Mesenchymal stem cell (in vitro differentiated cells and primary cell): ENCODE results near the gene OPTC.
A peak's percentile ranks its signal among the peaks of the same experiment; 100 is the strongest.

Experiments
- DNase-seq: peaks from one replicate; pipeline ENCODE4 v3.0.0-alpha.2; 2013
- H2AFZ ChIP-seq: one replicate; pipeline ENCODE4 v1.6.1; 2013; ENCODE audit warnings: low read depth, mild to moderate bottlenecking, control low read depth, inconsistent platforms, low read length, moderate library complexity
- H2AK5ac ChIP-seq: 2 replicates; pipeline ENCODE4 v1.6.1; 2013; ENCODE audit warnings: low read length, moderate library complexity, mild to moderate bottlenecking, inconsistent platforms; ENCODE audit not compliant: severe bottlenecking
- H2BK120ac ChIP-seq: one replicate; pipeline ENCODE4 v1.6.1; 2013; ENCODE audit warnings: low read depth, mild to moderate bottlenecking, inconsistent platforms, low read length, moderate library complexity
- H2BK12ac ChIP-seq, 2 experiments: one replicate each; pipeline ENCODE4 v1.6.1; 2013; ENCODE audit warnings: inconsistent platforms in 2 of 2, low read length in 2 of 2, mild to moderate bottlenecking in 2 of 2, moderate library complexity in 2 of 2, control low read depth in 1 of 2
- H2BK15ac ChIP-seq: one replicate; pipeline ENCODE4 v1.6.1; 2013; ENCODE audit warnings: mild to moderate bottlenecking, low read depth, inconsistent platforms; ENCODE audit not compliant: poor library complexity, severe bottlenecking
- H2BK5ac ChIP-seq: 2 replicates; pipeline ENCODE4 v1.6.1; 2013; ENCODE audit warnings: low read depth, mild to moderate bottlenecking, low read length, control low read depth, inconsistent platforms; ENCODE audit not compliant: poor library complexity, severe bottlenecking
- H3K14ac ChIP-seq, 2 experiments: one replicate each; pipeline ENCODE4 v1.6.1; 2013; ENCODE audit warnings: inconsistent platforms in 2 of 2, low read length in 2 of 2, control low read depth in 1 of 2, mild to moderate bottlenecking in 1 of 2, moderate library complexity in 1 of 2
- H3K18ac ChIP-seq, 2 experiments: one replicate each; pipeline ENCODE4 v1.6.1; 2013; ENCODE audit warnings: inconsistent platforms in 2 of 2, low read length in 2 of 2, control low read depth in 1 of 2, low read depth in 1 of 2, mild to moderate bottlenecking in 1 of 2
- H3K23ac ChIP-seq, 2 experiments: one replicate each; pipeline ENCODE4 v1.6.1; 2013; ENCODE audit warnings: inconsistent platforms in 2 of 2, low read length in 2 of 2, mild to moderate bottlenecking in 2 of 2, moderate library complexity in 2 of 2, control low read depth in 1 of 2
- H3K27ac ChIP-seq: 2 replicates; pipeline ENCODE4 v1.5.1; 2013; ENCODE audit warnings: mild to moderate bottlenecking, moderate library complexity, low read length, control low read depth, inconsistent platforms; ENCODE audit not compliant: poor library complexity, severe bottlenecking
- H3K27me3 ChIP-seq, 2 experiments: 2 replicates each; pipeline versions ENCODE4 v1.6.1 to v1.7.0; 2013; ENCODE audit warnings: low read length in 2 of 2, mild to moderate bottlenecking in 2 of 2, moderate library complexity in 2 of 2, control low read depth in 1 of 2, inconsistent platforms in 1 of 2; ENCODE audit not compliant: control insufficient read depth in 1 of 2, insufficient read depth in 1 of 2
- H3K36me3 ChIP-seq, 2 experiments: 2 replicates each; pipeline versions ENCODE4 v1.6.1 to v1.7.0; 2013; ENCODE audit warnings: low read length in 2 of 2, control low read depth in 1 of 2, inconsistent platforms in 1 of 2, low read depth in 1 of 2, mild to moderate bottlenecking in 1 of 2; ENCODE audit not compliant: insufficient read depth in 2 of 2, control insufficient read depth in 1 of 2
- H3K4ac ChIP-seq, 2 experiments: one replicate each; pipeline ENCODE4 v1.6.1; 2013; ENCODE audit warnings: inconsistent platforms in 2 of 2, low read length in 2 of 2, mild to moderate bottlenecking in 2 of 2, moderate library complexity in 2 of 2, control low read depth in 1 of 2, low read depth in 1 of 2
- H3K4me1 ChIP-seq: 2 replicates; pipeline ENCODE4 v1.6.1; 2013; ENCODE audit warnings: low read depth, low read length, control low read depth; ENCODE audit not compliant: control insufficient read depth, insufficient read depth
- H3K4me2 ChIP-seq: 2 replicates; pipeline ENCODE4 v1.6.1; 2013; ENCODE audit warnings: low read length, mild to moderate bottlenecking, inconsistent platforms; ENCODE audit not compliant: poor library complexity, severe bottlenecking
- H3K4me3 ChIP-seq, 2 experiments: 2 replicates each; pipeline versions ENCODE4 v1.5.1 to v1.7.0; 2013; ENCODE audit warnings: low read length in 2 of 2, mild to moderate bottlenecking in 2 of 2, control low read depth in 1 of 2, low read depth in 1 of 2; ENCODE audit not compliant: insufficient read depth in 1 of 2
- H3K79me1 ChIP-seq: replicated peaks from 2 replicates; pipeline ENCODE4 v1.6.1; 2013; ENCODE audit warnings: mild to moderate bottlenecking, control low read depth, low read length, inconsistent platforms; ENCODE audit not compliant: poor library complexity, severe bottlenecking
- H3K9ac ChIP-seq: 2 replicates; pipeline ENCODE4 v1.7.0; 2013; ENCODE audit warnings: mild to moderate bottlenecking, low read length, moderate library complexity
- H3K9me3 ChIP-seq: 2 replicates; pipeline ENCODE4 v1.7.0; 2013; ENCODE audit warnings: mild to moderate bottlenecking, low read length; ENCODE audit not compliant: control insufficient read depth
- H4K8ac ChIP-seq: one replicate; pipeline ENCODE4 v1.6.1; 2013; ENCODE audit warnings: inconsistent platforms, mild to moderate bottlenecking, low read length, moderate library complexity
- H4K91ac ChIP-seq: one replicate; pipeline ENCODE4 v1.6.1; 2013; ENCODE audit warnings: mild to moderate bottlenecking, low read length, inconsistent platforms
- WGBS: methylation state at CpG from one replicate; pipeline ENCODE4 v1.1.7; 2013; ENCODE audit warnings: mixed read lengths; 5-methylcytosine and 5-hydroxymethylcytosine counted together

OPTC gene

GRCh38 chr1:203467550-203467921, 26.4 kb upstream of the OPTC start:
- Histone ChIP-seq H3K4me2 (no peak overlapping the region), H3K36me3 (no peaks in the 10 kb centered on the region), H3K4me3 (no peak overlapping the region), H2BK12ac (no peak overlapping the region), H3K23ac (no peak overlapping the region), H2BK15ac (no peak overlapping the region), H3K27me3 (peaks cover 0 to 42% of the 10 kb centered on the region in 2 experiments), H4K8ac (no peak overlapping the region), H2AFZ (no peak overlapping the region), H3K79me1 (no peaks in the 10 kb centered on the region), H4K91ac (no peak overlapping the region), H3K4ac (no peak overlapping the region), H3K4me1 (peaks cover 19% of the 10 kb centered on the region), H2AK5ac (no peak overlapping the region), H3K18ac (no peak overlapping the region), H3K27ac (no peak overlapping the region), H3K14ac (no peak overlapping the region), H3K9me3 (no peaks in the 10 kb centered on the region), H2BK5ac (no peak overlapping the region), H3K9ac (peak overlapping the region; percentile 35), H2BK120ac (no peak overlapping the region)
- DNase-seq: no peak
- WGBS: 91% methylated on average over 9 of the region's 9 CpGs

- no peak overlapping the region for H3K23ac ChIP-seq
- WGBS: 97% methylated on average over 2 of the region's 2 CpGs
- no peak overlapping the region for H2AFZ ChIP-seq
- H4K91ac ChIP-seq: peak overlapping the region; percentile 23
- no peak overlapping the region for H2BK15ac ChIP-seq
- no peak overlapping the region for H3K4ac ChIP-seq
- peak overlapping the region in 1 of 2 experiments; percentile 49 for H2BK12ac ChIP-seq
- no peak for DNase-seq
- H3K9ac ChIP-seq: no peak overlapping the region
- no peak overlapping the region for H3K18ac ChIP-seq
- H2AK5ac ChIP-seq: no peak overlapping the region
- H3K36me3 ChIP-seq: no peaks in the 10 kb centered on the region
- no peak overlapping the region for H3K27ac ChIP-seq
- H3K4me1 ChIP-seq: peaks cover 19% of the 10 kb centered on the region
- no peaks in the 10 kb centered on the region for H3K79me1 ChIP-seq
- no peak overlapping the region for H2BK5ac ChIP-seq
- H4K8ac ChIP-seq: no peak overlapping the region
- H3K14ac ChIP-seq: peak overlapping the region in 1 of 2 experiments; percentile 44
- H3K27me3 ChIP-seq: peaks cover 0 to 43% of the 10 kb centered on the region in 2 experiments
- no peak overlapping the region for H3K4me3 ChIP-seq
- no peaks in the 10 kb centered on the region for H3K9me3 ChIP-seq
- no peak overlapping the region for H2BK120ac ChIP-seq
- H3K4me2 ChIP-seq: no peak overlapping the region
These were observed 25.6 kb upstream of the OPTC start for GRCh38 chr1:203468326-203468725.

GRCh38 chr1:203470240-203470639, 23.7 kb upstream of the OPTC start:
- H3K27ac ChIP-seq: no peak overlapping the region
- H3K4me2 ChIP-seq: no peak overlapping the region

DNA sequence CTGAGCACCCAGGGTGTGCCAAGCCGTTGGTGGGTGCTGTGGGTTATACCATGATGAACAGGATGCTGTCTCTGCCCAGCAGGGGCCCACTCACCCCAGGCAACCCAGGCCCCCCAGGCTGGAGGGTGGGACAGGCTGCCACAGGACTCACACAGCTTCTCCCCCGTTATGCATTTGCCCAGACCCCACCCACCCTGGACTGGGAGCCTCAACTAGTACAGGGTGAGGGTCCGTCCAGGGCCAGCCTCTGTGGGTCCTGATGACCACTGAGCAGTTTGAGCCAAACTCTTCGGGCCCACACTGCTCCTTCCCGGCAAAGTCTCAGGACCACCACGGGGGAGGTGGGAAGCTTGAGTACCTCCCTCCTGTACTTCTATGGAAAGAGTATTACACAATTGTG, 22.1 kb upstream of the OPTC start:
- H3K4ac ChIP-seq: no peak overlapping the region
- H4K8ac ChIP-seq: no peak overlapping the region
- H3K18ac ChIP-seq: no peak overlapping the region
- no peak overlapping the region for H3K4me2 ChIP-seq
- H2BK5ac ChIP-seq: no peak overlapping the region
- DNase-seq: no peak
- H3K27me3 ChIP-seq: peaks cover 0 to 58% of the 10 kb centered on the region in 2 experiments
- no peak overlapping the region for H2AFZ ChIP-seq
- no peak overlapping the region for H3K9ac ChIP-seq
- WGBS: 69% methylated on average over 4 of the region's 6 CpGs
- H2AK5ac ChIP-seq: no peak overlapping the region
- H3K4me1 ChIP-seq: no peaks in the 10 kb centered on the region
- H3K27ac ChIP-seq: no peak overlapping the region
- H3K23ac ChIP-seq: no peak overlapping the region
- no peak overlapping the region for H2BK15ac ChIP-seq
- H3K14ac ChIP-seq: no peak overlapping the region
- no peak overlapping the region for H4K91ac ChIP-seq
- no peaks in the 10 kb centered on the region for H3K36me3 ChIP-seq
- H2BK120ac ChIP-seq: no peak overlapping the region
- no peak overlapping the region for H3K4me3 ChIP-seq
- no peaks in the 10 kb centered on the region for H3K79me1 ChIP-seq
- no peaks in the 10 kb centered on the region for H3K9me3 ChIP-seq
- H2BK12ac ChIP-seq: no peak overlapping the region

More at GRCh38 chr1:203470240-203470639, 23.7 kb upstream of the OPTC start:
- Histone ChIP-seq H2BK15ac (no peak overlapping the region), H2BK12ac (no peak overlapping the region), H3K9me3 (no peaks in the 10 kb centered on the region), H3K27me3 (peaks cover 0 to 42% of the 10 kb centered on the region in 2 experiments), H3K4me3 (no peak overlapping the region), H3K4ac (no peak overlapping the region), H3K23ac (no peak overlapping the region), H4K8ac (no peak overlapping the region), H3K18ac (no peak overlapping the region), H2BK120ac (no peak overlapping the region), H3K9ac (no peak overlapping the region), H3K36me3 (no peaks in the 10 kb centered on the region), H2BK5ac (no peak overlapping the region), H3K14ac (no peak overlapping the region), H2AFZ (no peak overlapping the region), H2AK5ac (no peak overlapping the region), H3K79me1 (no peaks in the 10 kb centered on the region), H4K91ac (no peak overlapping the region), H3K4me1 (peaks cover 9% of the 10 kb centered on the region)
- 83% methylated on average over 4 of the region's 5 CpGs for WGBS
- no peak for DNase-seq
